ENCODE data around the gene CYP27A1.
"Not testable (repeated sequence)": the region's sequence is repeated elsewhere in the genome, so short reads cannot be mapped to it uniquely, and the experiment has no call there.

The CYP27A1 gene

GRCh38 chr2:218781691-218782527 lies at the start of gene CYP27A1:
CYP27A1 (plus strand) TSS chr2:218782147; CDS start chr2:218782183, 36 bp downstream.
- no peak for DNase-seq (ENCODE audit: low read depth in 2 of 2)

GRCh38 chr2:218732761-218733158 lies 49.2 kb upstream of the CYP27A1 start:
- no peak for DNase-seq (ENCODE audit: low read depth in 2 of 2)

- peak; percentile 12 to 16 for DNase-seq (ENCODE audit: low read depth in 2 of 2)
These were observed 48.6 kb upstream of the CYP27A1 start for GRCh38 chr2:218733171-218734021.

GRCh38 chr2:218734190-218734975 lies 47.6 kb upstream of the CYP27A1 start:
- no peak for DNase-seq (ENCODE audit: low read depth in 2 of 2)

GRCh38 chr2:218736531-218736930 lies 45.4 kb upstream of the CYP27A1 start:
- no peak for DNase-seq (ENCODE audit: low read depth in 2 of 2)

- no peak for DNase-seq (ENCODE audit: low read depth in 2 of 2)
These were observed 38.9 kb upstream of the CYP27A1 start for GRCh38 chr2:218743068-218743467.

DNA sequence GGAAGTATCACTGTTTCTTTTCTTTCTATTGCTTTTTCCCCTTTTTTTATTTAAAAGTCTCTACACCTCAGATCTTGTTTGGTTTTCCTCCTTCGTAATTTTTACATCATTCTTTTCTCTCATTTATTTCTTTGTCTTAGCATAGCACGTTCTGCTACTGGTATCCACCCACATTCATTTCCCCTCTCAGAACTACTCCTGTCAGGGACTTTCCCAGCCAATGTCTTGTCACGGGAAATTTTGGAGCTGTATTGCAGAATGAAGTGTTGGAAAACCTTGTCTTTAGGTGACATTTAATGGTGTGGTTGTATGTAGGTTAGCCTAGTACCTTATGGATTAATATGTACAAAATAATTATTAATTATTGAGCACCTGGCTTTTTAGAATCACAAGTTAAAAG lies 37.3 kb upstream of the CYP27A1 start:
- no peak for DNase-seq (ENCODE audit: low read depth in 2 of 2)

DNA sequence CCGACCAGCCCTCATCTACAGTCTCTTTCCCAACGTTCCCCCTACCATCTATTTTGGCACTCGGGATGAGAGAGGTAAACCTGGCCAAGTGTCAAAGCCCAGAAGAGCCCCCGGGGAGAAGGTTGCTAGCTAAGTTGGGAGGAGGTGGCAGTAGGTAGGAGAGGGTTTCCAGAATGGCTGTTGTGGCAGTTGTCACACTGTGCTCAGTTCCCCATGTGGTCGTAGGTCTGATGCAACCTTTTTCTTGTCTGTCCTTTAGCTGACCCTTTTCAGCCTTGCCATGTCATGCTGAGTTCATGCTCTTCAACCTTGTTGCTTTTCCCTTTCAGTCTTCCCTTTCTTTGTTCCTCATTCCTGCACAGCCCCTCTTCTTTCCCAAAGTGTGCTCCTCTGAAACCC lies 36.8 kb upstream of the CYP27A1 start:
- DNase-seq (ENCODE audit: low read depth in 2 of 2): no peak

GRCh38 chr2:218745559-218746469 lies 36.1 kb upstream of the CYP27A1 start:
- no peak for DNase-seq (ENCODE audit: low read depth in 2 of 2)

DNA sequence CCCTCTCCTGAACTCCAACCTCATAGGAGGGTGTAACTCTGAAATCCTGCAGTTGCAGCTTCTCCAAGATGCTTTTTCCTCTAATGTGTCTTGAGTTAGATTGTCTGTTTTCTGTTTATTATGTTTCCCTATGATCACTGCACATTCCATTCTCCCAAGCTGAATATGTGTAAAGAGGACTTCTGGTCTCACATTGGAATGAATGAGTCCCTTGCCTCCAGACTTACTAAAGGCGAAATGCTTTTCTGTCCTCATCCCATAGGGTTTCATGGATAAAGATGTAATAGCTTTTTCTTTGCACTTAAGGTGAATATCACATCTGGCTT lies 35.5 kb upstream of the CYP27A1 start:
- no peak for DNase-seq (ENCODE audit: low read depth in 2 of 2)

DNA sequence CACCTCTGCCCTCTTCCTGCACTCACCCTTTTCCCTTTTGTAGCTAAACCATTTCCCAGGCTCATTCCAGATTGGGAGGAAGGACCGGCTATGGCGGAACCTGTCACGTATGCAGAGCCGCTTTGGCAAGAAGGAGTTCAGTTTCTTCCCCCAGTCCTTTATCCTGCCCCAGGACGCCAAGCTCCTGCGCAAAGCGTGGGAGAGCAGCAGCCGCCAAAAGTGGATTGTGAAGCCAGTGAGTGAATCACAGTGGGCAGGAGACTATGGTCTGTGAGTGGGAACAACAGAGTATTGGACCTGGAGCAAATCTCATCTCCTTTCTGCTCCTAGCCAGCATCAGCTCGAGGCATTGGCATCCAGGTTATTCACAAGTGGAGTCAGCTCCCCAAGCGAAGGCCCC lies 35.0 kb upstream of the CYP27A1 start:
- DNase-seq (ENCODE audit: low read depth in 2 of 2): no peak

GRCh38 chr2:218748741-218749441 lies 33.1 kb upstream of the CYP27A1 start:
- no peak for DNase-seq (ENCODE audit: low read depth in 2 of 2)

DNA sequence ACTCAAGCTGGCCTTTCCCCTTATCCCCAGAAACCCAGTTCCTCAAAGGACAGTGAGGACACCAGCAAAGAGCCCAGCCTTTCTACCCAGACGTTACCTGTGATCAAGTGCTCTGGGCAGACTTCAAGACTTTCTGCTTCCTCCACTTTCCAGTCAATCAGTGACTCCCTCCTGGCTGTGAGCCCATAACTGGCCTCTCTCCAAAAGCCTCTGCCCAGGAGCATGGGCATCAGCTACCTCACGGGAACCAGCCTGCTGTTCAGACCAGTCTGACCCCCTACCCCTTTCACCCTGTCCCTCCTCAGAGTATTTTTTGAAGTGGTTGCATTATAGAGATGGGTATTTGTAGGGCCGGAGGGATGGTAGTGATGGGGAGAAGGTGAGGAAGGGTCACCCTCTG lies 27.7 kb upstream of the CYP27A1 start:
- no peak for DNase-seq (ENCODE audit: low read depth in 2 of 2)

- DNase-seq (ENCODE audit: low read depth in 2 of 2): no peak
These were observed 27.2 kb upstream of the CYP27A1 start for GRCh38 chr2:218754781-218755180.

GRCh38 chr2:218755198-218755566 lies 26.8 kb upstream of the CYP27A1 start:
- no peak for DNase-seq (ENCODE audit: low read depth in 2 of 2)

- DNase-seq (ENCODE audit: low read depth in 2 of 2): no peak
These were observed 26.2 kb upstream of the CYP27A1 start for GRCh38 chr2:218755567-218756404.

- no peak for DNase-seq (ENCODE audit: low read depth in 2 of 2)
These were observed 25.2 kb upstream of the CYP27A1 start for GRCh38 chr2:218756599-218757377.

GRCh38 chr2:218761795-218762194 lies 20.2 kb upstream of the CYP27A1 start:
- DNase-seq (ENCODE audit: low read depth in 2 of 2): no peak

DNA sequence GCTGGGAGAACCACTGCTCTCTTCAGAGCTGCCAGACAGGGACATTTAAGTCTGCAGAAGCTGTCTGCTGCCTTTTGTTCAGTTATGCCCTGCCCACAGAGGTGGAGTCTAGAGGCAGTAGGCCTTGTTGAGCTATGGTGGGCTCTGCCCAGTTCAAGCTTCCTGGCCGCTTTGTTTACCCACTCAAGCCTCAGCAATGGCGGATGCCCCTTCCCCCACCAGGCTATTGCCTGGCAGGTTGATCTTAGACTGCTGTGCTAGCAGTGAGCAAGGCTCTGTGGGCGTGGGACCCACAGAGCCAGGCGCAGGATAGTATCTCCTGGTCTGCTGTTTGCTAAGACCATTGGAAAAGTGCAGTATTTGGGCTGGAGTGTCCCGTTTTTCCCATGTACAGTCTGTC lies 9.2 kb upstream of the CYP27A1 start:
- DNase-seq (ENCODE audit: low read depth in 2 of 2): not testable (repeated sequence)

Data from stimulated activated CD8-positive, alpha-beta memory T cell treated with anti-CD3 and anti-CD28 coated beads, Interleukin-15, amount 100 ng/mL, for 48 hours (primary cell).